ENCODE results near the gene FBXO3.

DNA sequence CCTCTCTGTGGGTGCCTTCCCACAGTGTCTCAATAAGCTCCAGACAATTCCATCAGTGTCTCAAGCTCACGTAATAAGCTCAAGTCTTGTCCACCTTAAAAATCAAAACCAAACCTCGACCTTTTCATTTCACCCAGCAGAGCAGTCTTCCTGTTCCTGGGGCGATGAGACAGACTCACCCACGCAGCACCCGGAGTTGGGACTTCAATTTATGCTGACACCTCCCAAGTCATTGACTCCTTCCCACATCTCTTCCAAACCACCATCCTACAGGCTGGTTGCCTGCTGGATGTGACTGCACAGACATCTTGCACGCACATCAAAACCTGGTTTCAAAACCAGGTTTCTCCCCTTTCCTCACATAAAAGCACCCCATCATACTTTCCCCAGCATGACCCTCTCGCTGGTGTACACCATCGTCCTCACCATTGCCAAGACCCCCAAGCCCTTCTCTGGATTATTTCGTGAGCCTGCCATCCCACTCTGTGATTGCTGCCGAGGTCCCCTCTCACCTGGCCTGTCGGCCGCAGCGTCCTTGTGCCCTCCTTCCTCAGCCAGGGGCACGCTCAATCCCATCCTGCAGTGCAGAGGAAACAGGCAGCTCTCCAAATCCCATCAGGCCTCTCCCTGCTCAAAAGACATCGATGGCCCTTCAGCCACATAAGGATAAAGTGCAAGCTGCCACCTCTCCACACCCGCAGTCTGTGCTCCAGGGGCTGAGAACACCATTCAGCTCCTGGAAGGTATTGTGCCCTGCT lies 45.1 kb upstream of the FBXO3 start:
- no peak for TF ChIP-seq CTCF (IDR thresholded peaks at IDR 0.05 in 4 of 5, conservative IDR thresholded peaks at IDR 0.05 in 1 of 5)
- TF ChIP-seq POLR2A (IDR thresholded peaks at IDR 0.05) = no peak
